Common myeloid progenitor, CD34-positive (primary cell): Measurements from ENCODE around the gene BLZF1.

Source experiments
- CTCF ChIA-PET: fragments of 350-600 bp; sonication (Branson Sonifier 250); formaldehyde crosslinking; loops from one replicate; lab custom pipeline; 2021; ENCODE audit warnings: antibody characterized with exemption; lab: Charles Lee
- POLR2A ChIA-PET: fragments of 350-600 bp; sonication (Branson Sonifier 250); formaldehyde crosslinking; loops from one replicate; lab custom pipeline; 2021; ENCODE audit warnings: antibody characterized with exemption; lab: Charles Lee
- DNase-seq, 3 donors: peaks; one replicate each; pipeline versions ENCODE4 v3.0.0 to v3.0.0-alpha.2; 2013
- H3K27ac ChIP-seq, 2 experiments: 1 replicate in 1 of 2; 2 replicates in 1 of 2; pipeline ENCODE4 v1.7.0; 2013; ENCODE audit warnings: inconsistent platforms in 2 of 2, low read length in 2 of 2, mild to moderate bottlenecking in 2 of 2, low read depth in 1 of 2, moderate library complexity in 1 of 2; ENCODE audit not compliant: severe bottlenecking in 2 of 2, insufficient read depth in 1 of 2, poor library complexity in 1 of 2
- H3K27me3 ChIP-seq, 5 experiments: replicated peaks in 2 of 5; 1 replicate in 3 of 5; 2 replicates in 2 of 5; pipeline versions ENCODE4 v1.6.1 to v1.7.0; 2013; ENCODE audit warnings: low read length in 4 of 5, mild to moderate bottlenecking in 2 of 5, moderate library complexity in 2 of 5, inconsistent platforms in 1 of 5; ENCODE audit not compliant: insufficient read depth in 5 of 5, control insufficient read depth in 4 of 5
- H3K36me3 ChIP-seq, 4 experiments: 1 replicate in 2 of 4; 2 replicates in 2 of 4; pipeline versions ENCODE4 v1.6.1 to v1.7.0; 2013; ENCODE audit warnings: low read length in 3 of 4, control low read depth in 1 of 4, mild to moderate bottlenecking in 1 of 4; ENCODE audit not compliant: control insufficient read depth in 4 of 4, insufficient read depth in 4 of 4
- H3K4me1 ChIP-seq, 4 experiments: 1 replicate in 3 of 4; 2 replicates in 1 of 4; pipeline versions ENCODE4 v1.6.1 to v1.7.1; 2013; ENCODE audit warnings: low read length in 3 of 4, mild to moderate bottlenecking in 3 of 4, control low read depth in 1 of 4, inconsistent platforms in 1 of 4, moderate library complexity in 1 of 4; ENCODE audit not compliant: control insufficient read depth in 4 of 4, insufficient read depth in 4 of 4; ENCODE audit errors: control extremely low read depth in 1 of 4
- H3K4me3 ChIP-seq, 7 experiments: 1 replicate in 4 of 7; 2 replicates in 3 of 7; pipeline versions ENCODE4 v1.5.1 to v1.7.0; 2013; ENCODE audit warnings: mild to moderate bottlenecking in 7 of 7, low read length in 6 of 7, moderate library complexity in 6 of 7, inconsistent platforms in 2 of 7, low read depth in 2 of 7, control low read depth in 1 of 7; ENCODE audit not compliant: insufficient read depth in 4 of 7, control insufficient read depth in 1 of 7; ENCODE audit errors: extremely low read depth in 1 of 7
- H3K9me3 ChIP-seq, 5 experiments: 1 replicate in 4 of 5; 2 replicates in 1 of 5; pipeline versions ENCODE4 v1.6.1 to v1.7.1; 2013; ENCODE audit warnings: low read length in 4 of 5, mild to moderate bottlenecking in 2 of 5, inconsistent platforms in 1 of 5, low read depth in 1 of 5, moderate library complexity in 1 of 5; ENCODE audit not compliant: control insufficient read depth in 4 of 5, insufficient read depth in 2 of 5; ENCODE audit errors: control extremely low read depth in 1 of 5
- WGBS: methylation state at CpG from one replicate; pipeline ENCODE4 v1.1.5; 2013; ENCODE audit not compliant: insufficient coverage; 5-methylcytosine and 5-hydroxymethylcytosine counted together

BLZF1 gene

GRCh38 chr1:169347688-169348382, 20.2 kb upstream of the BLZF1 start:
- H3K9me3 ChIP-seq, result no peaks in the 10 kb centered on the region
- POLR2A ChIA-PET, result interaction anchor here (0.6 kb wide), 2 partner anchors 59 to 241 kb away, joined by 3 to 4 read pairs; partner anchors contain the start of gene ATP1B1
- H3K4me1 ChIP-seq, result peaks cover 0 to 8% (median under 1%) of the 10 kb centered on the region in 4 experiments
- no peak overlapping the region for H3K4me3 ChIP-seq
- H3K36me3 ChIP-seq, result peaks cover 0 to 3% (median 0%) of the 10 kb centered on the region in 4 experiments
- CTCF ChIA-PET, result interaction anchor here (0.9 to 6.4 kb wide), 24 partner anchors 8 to 1005 kb away, joined by 3 to 59 read pairs (median 6); partner anchors contain the start of genes BLZF1 and NME7
- no peak for DNase-seq
- H3K27me3 ChIP-seq, result no peaks in the 10 kb centered on the region
- WGBS, result no CpG with 5 or more reads among the region's 2 CpGs
- no peak overlapping the region for H3K27ac ChIP-seq

- DNase-seq, result peak; percentile 73 to 86 (median 82)
- Histone ChIP-seq H3K4me3 (no peak overlapping the region), H3K27ac (no peak overlapping the region), H3K4me1 (peaks cover 0 to 8% (median under 1%) of the 10 kb centered on the region in 4 experiments), H3K9me3 (no peaks in the 10 kb centered on the region), H3K36me3 (peaks cover 0 to 3% (median 0%) of the 10 kb centered on the region in 4 experiments), H3K27me3 (no peaks in the 10 kb centered on the region)
- CTCF ChIA-PET, result interaction anchor here (0.6 to 6.4 kb wide), 25 partner anchors 9 to 1006 kb away, joined by 3 to 59 read pairs (median 5); partner anchors contain the start of genes BLZF1 and NME7
- WGBS, result no CpG with 5 or more reads among the region's 5 CpGs
- POLR2A ChIA-PET, result interaction anchor here (0.6 to 0.7 kb wide), 2 partner anchors 87 to 242 kb away, joined by 3 to 4 read pairs; partner anchors contain the start of gene ATP1B1
These were observed 19.5 kb upstream of the BLZF1 start for GRCh38 chr1:169348383-169349036.

GRCh38 chr1:169360415-169360814, 7.6 kb upstream of the BLZF1 start:
- Histone ChIP-seq H3K36me3 (peaks cover 0 to 5% (median 2%) of the 10 kb centered on the region in 4 experiments), H3K9me3 (peaks cover 0 to 9% (median 0%) of the 10 kb centered on the region in 5 experiments), H3K4me3 (no peak overlapping the region), H3K4me1 (no peaks in the 10 kb centered on the region), H3K27ac (no peak overlapping the region), H3K27me3 (no peaks in the 10 kb centered on the region)
- DNase-seq, result no peak
- WGBS, result no CpG with 5 or more reads among the region's 1 CpG
- ChIA-PET CTCF (interaction anchor here (3.1 kb wide), 1 partner anchor 12 kb away, joined by 17 read pairs; no protein-coding TSS in a partner anchor), POLR2A (no interaction called here)

- Histone ChIP-seq H3K4me3 (no peak overlapping the region), H3K27me3 (no peaks in the 10 kb centered on the region), H3K4me1 (no peaks in the 10 kb centered on the region), H3K27ac (no peak overlapping the region), H3K9me3 (peaks cover 0 to 10% (median 0%) of the 10 kb centered on the region in 5 experiments), H3K36me3 (peaks cover 0 to 5% (median 2%) of the 10 kb centered on the region in 4 experiments)
- no peak for DNase-seq
- ChIA-PET POLR2A (no interaction called here), CTCF (interaction anchor here (1.2 to 3.1 kb wide), 2 partner anchors 9 to 12 kb away, joined by 4 to 17 read pairs; no protein-coding TSS in a partner anchor)
- WGBS, result 98% methylated on average over 7 of the region's 7 CpGs
These were observed 6.7 kb upstream of the BLZF1 start for GRCh38 chr1:169361281-169361680.

GRCh38 chr1:169363046-169363730, 4.8 kb upstream of the BLZF1 start:
- WGBS, result 90% methylated on average over 4 of the region's 5 CpGs
- CTCF ChIA-PET, result interaction anchor here (1.0 kb wide), 1 partner anchor 15 kb away, joined by 3 read pairs; no protein-coding TSS in a partner anchor
- POLR2A ChIA-PET, result no interaction called here
- no peaks in the 10 kb centered on the region for H3K27me3 ChIP-seq
- peaks cover 0 to 12% (median 5%) of the 10 kb centered on the region in 4 experiments for H3K4me1 ChIP-seq
- DNase-seq, result peak in 2 of 3 donors; percentile 50 to 61
- peaks cover 0 to 10% (median 0%) of the 10 kb centered on the region in 5 experiments for H3K9me3 ChIP-seq
- H3K27ac ChIP-seq, result no peak overlapping the region
- no peak overlapping the region for H3K4me3 ChIP-seq
- peaks cover 0 to 5% (median 2%) of the 10 kb centered on the region in 4 experiments for H3K36me3 ChIP-seq

GRCh38 chr1:169364948-169365347, 3.0 kb upstream of the BLZF1 start:
- WGBS, result 96% methylated on average over 2 of the region's 2 CpGs
- CTCF ChIA-PET, result no interaction called here
- Histone ChIP-seq H3K4me3 (no peak overlapping the region), H3K27me3 (no peaks in the 10 kb centered on the region), H3K9me3 (peaks cover 0 to 10% (median 0%) of the 10 kb centered on the region in 5 experiments), H3K36me3 (peaks cover 2 to 8% (median 4%) of the 10 kb centered on the region in 4 experiments), H3K4me1 (peaks cover 5 to 22% (median 15%) of the 10 kb centered on the region in 4 experiments), H3K27ac (no peak overlapping the region)
- POLR2A ChIA-PET, result no interaction called here
- no peak for DNase-seq
